Measurements from ENCODE around the gene CYP1B1.

CYP1B1 gene

GRCh38 chr2:38097258-38097987, 21.5 kb upstream of the CYP1B1 start:
- POLR2A ChIA-PET, result interaction anchor here (1.1 kb wide), 1 partner anchor 21 kb away, joined by 3 read pairs; no protein-coding TSS in a partner anchor
- CTCF ChIA-PET, result interaction anchor here (1.0 to 1.9 kb wide), 5 partner anchors 8 to 29 kb away, joined by 3 to 5 read pairs (median 3); no protein-coding TSS in a partner anchor
- no peak for TF ChIP-seq CTCF (IDR thresholded peaks at IDR 0.05; ENCODE audit: control extremely low read depth, extremely low read depth, low read depth, missing control alignments)
- DNase-seq (ENCODE audit: extremely low spot score), result no peak

GRCh38 chr2:38095996-38096861, 20.3 kb upstream of the CYP1B1 start:
- POLR2A ChIA-PET, result interaction anchor here (1.0 to 1.1 kb wide), 3 partner anchors 10 to 20 kb away, joined by 3 to 4 read pairs (median 3); partner anchors contain the start of gene CYP1B1
- no peak for TF ChIP-seq CTCF (IDR thresholded peaks at IDR 0.05; ENCODE audit: control extremely low read depth, extremely low read depth, low read depth, missing control alignments)
- peak; percentile 45 for DNase-seq (ENCODE audit: extremely low spot score)
- CTCF ChIA-PET, result interaction anchor here (0.9 to 3.5 kb wide), 10 partner anchors 8 to 105 kb away, joined by 3 to 12 read pairs (median 4); no protein-coding TSS in a partner anchor

- CTCF ChIA-PET, result interaction anchor here (1.1 to 3.5 kb wide), 8 partner anchors 7 to 27 kb away, joined by 3 to 12 read pairs (median 4); no protein-coding TSS in a partner anchor
- POLR2A ChIA-PET, result interaction anchor here (0.6 to 1.1 kb wide), 3 partner anchors 10 to 206 kb away, joined by 3 to 7 read pairs (median 4); no protein-coding TSS in a partner anchor
- TF ChIP-seq CTCF (IDR thresholded peaks at IDR 0.05; ENCODE audit: control extremely low read depth, extremely low read depth, low read depth, missing control alignments), result no peak
- no peak for DNase-seq (ENCODE audit: extremely low spot score)
These were observed 19.4 kb upstream of the CYP1B1 start for GRCh38 chr2:38095079-38095995.

- CTCF ChIA-PET, result interaction anchor here (1.0 to 3.5 kb wide), 4 partner anchors 10 to 22 kb away, joined by 3 to 17 read pairs (median 8); partner anchors contain the start of gene CYP1B1
- no peak for TF ChIP-seq CTCF (IDR thresholded peaks at IDR 0.05; ENCODE audit: control extremely low read depth, extremely low read depth, low read depth, missing control alignments)
- POLR2A ChIA-PET, result no interaction called here
- DNase-seq (ENCODE audit: extremely low spot score), result no peak
These were observed 17.7 kb upstream of the CYP1B1 start for GRCh38 chr2:38093527-38094165.

- DNase-seq (ENCODE audit: extremely low spot score), result no peak
- CTCF ChIA-PET, result interaction anchor here (0.8 to 2.5 kb wide), 8 partner anchors 10 to 133 kb away, joined by 3 to 17 read pairs (median 4); partner anchors contain the start of gene CYP1B1
- TF ChIP-seq CTCF (IDR thresholded peaks at IDR 0.05; ENCODE audit: control extremely low read depth, extremely low read depth, low read depth, missing control alignments), result no peak
- POLR2A ChIA-PET, result interaction anchor here (0.7 kb wide), 1 partner anchor 16 kb away, joined by 4 read pairs; no protein-coding TSS in a partner anchor
These were observed 16.4 kb upstream of the CYP1B1 start for GRCh38 chr2:38092196-38092902.
